GM23338 (cell line): Measurements from ENCODE around the gene PTPDC1.

ENCODE experiments used
- EZH2 ChIP-seq: fragments of 200-600 bp; sonication (generic); IDR thresholded peaks from one replicate; pipeline ENCODE4 v1.8.0; 2017; ENCODE audit warnings: antibody characterized with exemption, mild to moderate bottlenecking, low read depth; ENCODE audit not compliant: unreplicated experiment
- EZH2phosphoT487 ChIP-seq: fragments of 200-600 bp; sonication (generic); IDR thresholded peaks from one replicate; pipeline ENCODE4 v1.8.1; 2018; ENCODE audit warnings: antibody characterized with exemption; ENCODE audit not compliant: unreplicated experiment
- POLR2AphosphoS5 ChIP-seq: IDR thresholded peaks from 2 replicates; pipeline ENCODE4 v1.6.1; 2016; ENCODE audit warnings: antibody characterized with exemption, low read depth
- ZNF114 ChIP-seq: fragments of 250-450 bp; sonication (Bioruptor Pico); IDR thresholded peaks from 2 replicates; pipeline ENCODE4 v1.5.0; 2020; ENCODE audit warnings: mild to moderate bottlenecking, moderate library complexity
- TF ChIP-seq, protein P1 (sequence below): IDR thresholded peaks from one replicate; pipeline ENCODE4 v1.6.1; 2018; ENCODE audit warnings: antibody characterized with exemption; ENCODE audit not compliant: unreplicated experiment
- TF ChIP-seq, protein P2 (sequence below), 2 experiments: fragments of 200-600 bp in 1 of 2; sonication (generic) in 1 of 2; conservative IDR thresholded peaks; 2 replicates each; pipeline versions ENCODE4 v1.5.1 to v1.6.1; 2016 to 2017; ENCODE audit warnings: antibody characterized with exemption in 2 of 2, low read depth in 2 of 2, mild to moderate bottlenecking in 2 of 2, moderate library complexity in 1 of 2

DNA sequence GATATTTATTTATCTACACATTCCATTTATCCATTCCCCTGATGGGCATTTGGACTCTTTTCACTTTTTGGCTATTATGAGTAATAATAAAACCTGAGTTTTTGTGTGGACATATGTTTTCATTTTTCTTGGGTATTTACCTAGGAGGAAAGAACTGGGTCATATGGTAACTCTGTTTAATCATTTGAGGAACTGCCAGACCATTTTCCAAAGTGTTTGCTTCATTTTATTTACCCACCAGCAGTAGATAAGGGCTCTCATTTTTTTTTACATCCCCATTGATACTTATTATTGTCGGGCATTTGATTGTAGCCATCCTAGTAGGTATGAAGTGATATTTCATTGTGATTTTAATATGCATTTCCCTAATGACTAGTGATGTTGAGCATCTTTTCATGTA, 7.7 kb upstream of the PTPDC1 start:
- TF ChIP-seq EZH2 (no peak), ZNF114 (CRISPR knock-in tag) (no peak), EZH2phosphoT487 (no peak), POLR2AphosphoS5 (no peak)
- TF ChIP-seq, protein P1, sequence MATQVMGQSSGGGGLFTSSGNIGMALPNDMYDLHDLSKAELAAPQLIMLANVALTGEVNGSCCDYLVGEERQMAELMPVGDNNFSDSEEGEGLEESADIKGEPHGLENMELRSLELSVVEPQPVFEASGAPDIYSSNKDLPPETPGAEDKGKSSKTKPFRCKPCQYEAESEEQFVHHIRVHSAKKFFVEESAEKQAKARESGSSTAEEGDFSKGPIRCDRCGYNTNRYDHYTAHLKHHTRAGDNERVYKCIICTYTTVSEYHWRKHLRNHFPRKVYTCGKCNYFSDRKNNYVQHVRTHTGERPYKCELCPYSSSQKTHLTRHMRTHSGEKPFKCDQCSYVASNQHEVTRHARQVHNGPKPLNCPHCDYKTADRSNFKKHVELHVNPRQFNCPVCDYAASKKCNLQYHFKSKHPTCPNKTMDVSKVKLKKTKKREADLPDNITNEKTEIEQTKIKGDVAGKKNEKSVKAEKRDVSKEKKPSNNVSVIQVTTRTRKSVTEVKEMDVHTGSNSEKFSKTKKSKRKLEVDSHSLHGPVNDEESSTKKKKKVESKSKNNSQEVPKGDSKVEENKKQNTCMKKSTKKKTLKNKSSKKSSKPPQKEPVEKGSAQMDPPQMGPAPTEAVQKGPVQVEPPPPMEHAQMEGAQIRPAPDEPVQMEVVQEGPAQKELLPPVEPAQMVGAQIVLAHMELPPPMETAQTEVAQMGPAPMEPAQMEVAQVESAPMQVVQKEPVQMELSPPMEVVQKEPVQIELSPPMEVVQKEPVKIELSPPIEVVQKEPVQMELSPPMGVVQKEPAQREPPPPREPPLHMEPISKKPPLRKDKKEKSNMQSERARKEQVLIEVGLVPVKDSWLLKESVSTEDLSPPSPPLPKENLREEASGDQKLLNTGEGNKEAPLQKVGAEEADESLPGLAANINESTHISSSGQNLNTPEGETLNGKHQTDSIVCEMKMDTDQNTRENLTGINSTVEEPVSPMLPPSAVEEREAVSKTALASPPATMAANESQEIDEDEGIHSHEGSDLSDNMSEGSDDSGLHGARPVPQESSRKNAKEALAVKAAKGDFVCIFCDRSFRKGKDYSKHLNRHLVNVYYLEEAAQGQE = no peak
- TF ChIP-seq, protein P2, sequence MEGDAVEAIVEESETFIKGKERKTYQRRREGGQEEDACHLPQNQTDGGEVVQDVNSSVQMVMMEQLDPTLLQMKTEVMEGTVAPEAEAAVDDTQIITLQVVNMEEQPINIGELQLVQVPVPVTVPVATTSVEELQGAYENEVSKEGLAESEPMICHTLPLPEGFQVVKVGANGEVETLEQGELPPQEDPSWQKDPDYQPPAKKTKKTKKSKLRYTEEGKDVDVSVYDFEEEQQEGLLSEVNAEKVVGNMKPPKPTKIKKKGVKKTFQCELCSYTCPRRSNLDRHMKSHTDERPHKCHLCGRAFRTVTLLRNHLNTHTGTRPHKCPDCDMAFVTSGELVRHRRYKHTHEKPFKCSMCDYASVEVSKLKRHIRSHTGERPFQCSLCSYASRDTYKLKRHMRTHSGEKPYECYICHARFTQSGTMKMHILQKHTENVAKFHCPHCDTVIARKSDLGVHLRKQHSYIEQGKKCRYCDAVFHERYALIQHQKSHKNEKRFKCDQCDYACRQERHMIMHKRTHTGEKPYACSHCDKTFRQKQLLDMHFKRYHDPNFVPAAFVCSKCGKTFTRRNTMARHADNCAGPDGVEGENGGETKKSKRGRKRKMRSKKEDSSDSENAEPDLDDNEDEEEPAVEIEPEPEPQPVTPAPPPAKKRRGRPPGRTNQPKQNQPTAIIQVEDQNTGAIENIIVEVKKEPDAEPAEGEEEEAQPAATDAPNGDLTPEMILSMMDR (conservative IDR thresholded peaks at IDR 0.05; ENCODE audit: low read depth in 2 of 2) = no peak
